HEK293 (cell line): ENCODE measurements around the gene ZNF227.

Source experiments
- KLF1 ChIP-seq: fragments of 450-650 bp; formaldehyde crosslinking; IDR thresholded peaks from 2 replicates; pipeline ENCODE4 v1.5.1; 2016; ENCODE audit warnings: missing biosample characterization, missing genetic modification characterization
- MYNN ChIP-seq: fragments of 450-650 bp; formaldehyde crosslinking; IDR thresholded peaks from 2 replicates; pipeline ENCODE4 v1.5.1; 2016; ENCODE audit warnings: missing biosample characterization, missing genetic modification characterization, borderline replicate concordance
- MZF1 ChIP-seq: fragments of 450-650 bp; formaldehyde crosslinking; IDR thresholded peaks from 2 replicates; pipeline ENCODE4 v1.5.1; 2017; ENCODE audit warnings: missing biosample characterization, missing genetic modification characterization, borderline replicate concordance
- ZNF24 ChIP-seq: fragments of 450-650 bp; formaldehyde crosslinking; IDR thresholded peaks from 2 replicates; pipeline ENCODE4 v1.5.1; 2016; ENCODE audit warnings: missing biosample characterization, missing genetic modification characterization
- ZNF248 ChIP-seq: fragments of 450-650 bp; formaldehyde crosslinking; IDR thresholded peaks from 2 replicates; pipeline ENCODE4 v1.5.1; 2017; ENCODE audit warnings: missing biosample characterization, missing genetic modification characterization
- ZNF292 ChIP-seq: fragments of 450-650 bp; formaldehyde crosslinking; IDR thresholded peaks from 2 replicates; pipeline ENCODE4 v1.5.1; 2016; ENCODE audit warnings: low read depth, missing biosample characterization, missing genetic modification characterization, borderline replicate concordance
- TF ChIP-seq, protein P1 (sequence below): fragments of 450-650 bp; formaldehyde crosslinking; IDR thresholded peaks from 2 replicates; pipeline ENCODE4 v1.5.1; 2016; ENCODE audit warnings: missing biosample characterization, missing genetic modification characterization

- no peak for TF ChIP-seq ZNF24
- TF ChIP-seq MYNN (tag by site-specific recombination), result no peak
- TF ChIP-seq, protein P1, sequence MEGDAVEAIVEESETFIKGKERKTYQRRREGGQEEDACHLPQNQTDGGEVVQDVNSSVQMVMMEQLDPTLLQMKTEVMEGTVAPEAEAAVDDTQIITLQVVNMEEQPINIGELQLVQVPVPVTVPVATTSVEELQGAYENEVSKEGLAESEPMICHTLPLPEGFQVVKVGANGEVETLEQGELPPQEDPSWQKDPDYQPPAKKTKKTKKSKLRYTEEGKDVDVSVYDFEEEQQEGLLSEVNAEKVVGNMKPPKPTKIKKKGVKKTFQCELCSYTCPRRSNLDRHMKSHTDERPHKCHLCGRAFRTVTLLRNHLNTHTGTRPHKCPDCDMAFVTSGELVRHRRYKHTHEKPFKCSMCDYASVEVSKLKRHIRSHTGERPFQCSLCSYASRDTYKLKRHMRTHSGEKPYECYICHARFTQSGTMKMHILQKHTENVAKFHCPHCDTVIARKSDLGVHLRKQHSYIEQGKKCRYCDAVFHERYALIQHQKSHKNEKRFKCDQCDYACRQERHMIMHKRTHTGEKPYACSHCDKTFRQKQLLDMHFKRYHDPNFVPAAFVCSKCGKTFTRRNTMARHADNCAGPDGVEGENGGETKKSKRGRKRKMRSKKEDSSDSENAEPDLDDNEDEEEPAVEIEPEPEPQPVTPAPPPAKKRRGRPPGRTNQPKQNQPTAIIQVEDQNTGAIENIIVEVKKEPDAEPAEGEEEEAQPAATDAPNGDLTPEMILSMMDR (tag by site-specific recombination), result no peak
- TF ChIP-seq ZNF292, result no peak
- no peak for TF ChIP-seq ZNF248 (tag by site-specific recombination)
- no peak for TF ChIP-seq KLF1
- TF ChIP-seq MZF1 (tag by site-specific recombination), result no peak
These were observed 9.4 kb upstream of the ZNF227 start for GRCh38 chr19:44202974-44203373.
